Hepatocyte (in vitro differentiated cells): ENCODE results near the gene STK11.

ENCODE experiments used
- EZH2 ChIP-seq: fragments of 200-600 bp; sonication (generic); IDR thresholded peaks from 2 replicates; pipeline ENCODE4 v1.6.1; 2016; ENCODE audit warnings: antibody characterized with exemption, mild to moderate bottlenecking, borderline replicate concordance
- EZH2phosphoT487 ChIP-seq: fragments of 200-600 bp; sonication (generic); IDR thresholded peaks from one replicate; pipeline ENCODE4 v1.6.1; 2018; ENCODE audit warnings: antibody characterized with exemption, mild to moderate bottlenecking, low read depth, moderate library complexity; ENCODE audit not compliant: unreplicated experiment, severe bottlenecking
- TF ChIP-seq, protein P1 (sequence below): fragments of 200-600 bp; sonication (generic); IDR thresholded peaks from 2 replicates; pipeline ENCODE4 v1.5.1; 2016; ENCODE audit warnings: antibody characterized with exemption, mild to moderate bottlenecking; ENCODE audit not compliant: poor library complexity

DNA sequence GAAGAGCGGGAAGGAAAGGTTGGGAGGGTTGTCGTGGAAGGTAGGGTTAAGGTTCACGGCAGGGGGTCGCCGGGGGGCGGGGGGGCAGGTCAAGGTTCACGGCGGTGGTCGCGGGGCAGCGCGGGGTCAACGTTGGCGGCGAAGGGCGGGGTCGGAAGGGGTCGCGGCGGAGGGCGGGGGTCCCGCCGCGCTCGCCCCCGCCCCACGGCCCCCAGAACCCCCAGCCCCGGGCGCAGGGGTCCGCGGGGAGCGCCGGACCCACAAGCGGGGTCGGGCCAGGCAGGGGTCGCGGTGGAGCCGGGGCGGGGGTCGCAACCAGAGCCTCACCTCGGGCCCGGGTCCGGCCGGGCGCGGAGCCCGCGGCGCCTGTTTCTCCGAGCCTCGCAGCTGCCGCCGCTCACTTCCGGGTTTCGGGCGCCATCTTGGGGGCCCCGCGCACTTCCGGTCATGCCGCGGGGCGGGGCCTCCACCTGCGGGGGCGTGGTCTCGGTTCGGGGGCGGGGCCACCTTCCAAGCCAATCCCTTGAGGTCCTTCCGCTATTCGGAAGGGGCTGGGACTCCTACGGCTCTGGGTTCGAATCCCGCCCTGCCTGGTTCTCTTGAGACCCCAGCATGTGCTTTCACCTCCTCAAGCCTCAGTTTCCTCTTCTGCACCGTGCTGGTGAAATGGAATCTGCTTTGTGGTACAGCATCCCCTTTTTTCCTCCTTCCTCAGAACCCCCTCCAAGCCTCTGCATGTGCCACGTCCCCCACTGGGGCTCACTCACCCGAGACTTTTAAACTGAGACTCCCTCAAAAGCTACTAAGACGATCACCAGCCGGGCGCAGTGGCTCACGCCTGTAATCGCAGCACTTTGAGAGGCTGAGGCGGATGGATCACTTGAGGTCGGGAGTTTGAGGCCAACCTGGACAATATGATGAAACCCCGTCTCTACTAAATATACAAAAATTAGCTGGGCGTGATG lies 31.5 kb upstream of the STK11 start, which contains the start of gene SBNO2:
- TF ChIP-seq, protein P1, sequence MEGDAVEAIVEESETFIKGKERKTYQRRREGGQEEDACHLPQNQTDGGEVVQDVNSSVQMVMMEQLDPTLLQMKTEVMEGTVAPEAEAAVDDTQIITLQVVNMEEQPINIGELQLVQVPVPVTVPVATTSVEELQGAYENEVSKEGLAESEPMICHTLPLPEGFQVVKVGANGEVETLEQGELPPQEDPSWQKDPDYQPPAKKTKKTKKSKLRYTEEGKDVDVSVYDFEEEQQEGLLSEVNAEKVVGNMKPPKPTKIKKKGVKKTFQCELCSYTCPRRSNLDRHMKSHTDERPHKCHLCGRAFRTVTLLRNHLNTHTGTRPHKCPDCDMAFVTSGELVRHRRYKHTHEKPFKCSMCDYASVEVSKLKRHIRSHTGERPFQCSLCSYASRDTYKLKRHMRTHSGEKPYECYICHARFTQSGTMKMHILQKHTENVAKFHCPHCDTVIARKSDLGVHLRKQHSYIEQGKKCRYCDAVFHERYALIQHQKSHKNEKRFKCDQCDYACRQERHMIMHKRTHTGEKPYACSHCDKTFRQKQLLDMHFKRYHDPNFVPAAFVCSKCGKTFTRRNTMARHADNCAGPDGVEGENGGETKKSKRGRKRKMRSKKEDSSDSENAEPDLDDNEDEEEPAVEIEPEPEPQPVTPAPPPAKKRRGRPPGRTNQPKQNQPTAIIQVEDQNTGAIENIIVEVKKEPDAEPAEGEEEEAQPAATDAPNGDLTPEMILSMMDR: no peak
- TF ChIP-seq EZH2phosphoT487: no peak
- TF ChIP-seq EZH2: no peak
